GM23338 (cell line): ENCODE results near the gene EBF4. TPM values are rescaled to one million over a fixed set of nuclear protein-coding genes. Genes with fewer than 3 reads are reported as not detected.

Experiments
- ATAC-seq: fragments of 200-7000 bp; cut with Tn5 transposase; 3 replicates; pipeline ENCODE4 v1.9.1; 2020
- DNase-seq: peaks from one replicate; pipeline ENCODE4 v3.0.0-alpha.2; 2015; ENCODE audit warnings: low spot score
- H2AFZ ChIP-seq: fragments of 200-600 bp; sonication (generic); 2 replicates; pipeline ENCODE4 v1.8.0; 2016; ENCODE audit warnings: antibody characterized with exemption, mild to moderate bottlenecking, moderate library complexity
- H3F3A ChIP-seq: fragments of 200-600 bp; sonication (generic); replicated peaks from 2 replicates; pipeline ENCODE4 v1.8.0; 2017; ENCODE audit warnings: antibody characterized with exemption, mixed run types, low read depth
- H3K27ac ChIP-seq: fragments of 200-600 bp; sonication (generic); 2 replicates; pipeline ENCODE4 v1.6.1; 2016; ENCODE audit warnings: low read depth
- H3K27me3 ChIP-seq: fragments of 200-600 bp; sonication (generic); 2 replicates; pipeline ENCODE4 v1.8.0; 2016; ENCODE audit warnings: mild to moderate bottlenecking, mixed run types, moderate library complexity; ENCODE audit not compliant: insufficient read depth
- H3K36me3 ChIP-seq: fragments of 200-600 bp; sonication (generic); 2 replicates; pipeline ENCODE4 v1.8.0; 2016; ENCODE audit warnings: mild to moderate bottlenecking; ENCODE audit not compliant: insufficient read depth
- H3K4me1 ChIP-seq: fragments of 200-600 bp; sonication (generic); 2 replicates; pipeline ENCODE4 v1.8.0; 2016; ENCODE audit warnings: mild to moderate bottlenecking, moderate library complexity; ENCODE audit not compliant: insufficient read depth
- H3K4me2 ChIP-seq: fragments of 200-600 bp; sonication (generic); 2 replicates; pipeline ENCODE4 v1.7.1; 2017; ENCODE audit warnings: mixed run types
- H3K4me3 ChIP-seq: fragments of 200-600 bp; sonication (generic); 2 replicates; pipeline ENCODE4 v1.6.1; 2016; ENCODE audit warnings: mixed run types
- H3K79me2 ChIP-seq: fragments of 200-600 bp; sonication (generic); replicated peaks from 2 replicates; pipeline ENCODE4 v1.8.0; 2017; ENCODE audit warnings: mild to moderate bottlenecking; ENCODE audit not compliant: insufficient read depth
- H3K9me2 ChIP-seq: fragments of 200-600 bp; sonication (generic); 2 replicates; pipeline ENCODE4 v1.8.0; 2017; ENCODE audit not compliant: insufficient read depth
- H4K20me1 ChIP-seq: fragments of 200-600 bp; sonication (generic); replicated peaks from 2 replicates; pipeline ENCODE4 v1.8.0; 2017; ENCODE audit warnings: mild to moderate bottlenecking; ENCODE audit not compliant: insufficient read depth
- H3K27ac Mint-ChIP-seq: 2 replicates; pipeline ENCODE4 v1.8.0; 2020; ENCODE audit warnings: inconsistent platforms, mild to moderate bottlenecking, moderate library complexity, mixed read lengths
- H3K27me3 Mint-ChIP-seq: 3 replicates; pipeline ENCODE4 v1.8.0; 2022; ENCODE audit warnings: low read depth, mild to moderate bottlenecking, moderate library complexity, mixed read lengths, inconsistent platforms; ENCODE audit not compliant: insufficient read depth, poor library complexity
- H3K36me3 Mint-ChIP-seq: 3 replicates; pipeline ENCODE4 v1.8.0; 2021; ENCODE audit warnings: low read depth, mild to moderate bottlenecking, inconsistent platforms, moderate library complexity, mixed read lengths
- H3K4me1 Mint-ChIP-seq: 3 replicates; pipeline ENCODE4 v1.8.0; 2020; ENCODE audit warnings: mild to moderate bottlenecking, inconsistent platforms, mixed read lengths
- H3K4me3 Mint-ChIP-seq: 3 replicates; pipeline ENCODE4 v1.8.0; 2021; ENCODE audit warnings: moderate library complexity, mild to moderate bottlenecking, inconsistent platforms, mixed read lengths
- H3K9me3 Mint-ChIP-seq: 3 replicates; pipeline ENCODE4 v1.8.0; 2020; ENCODE audit warnings: moderate library complexity, mild to moderate bottlenecking, inconsistent platforms, mixed read lengths
- ETS1 ChIP-seq: IDR thresholded peaks from 2 replicates; pipeline ENCODE4 v1.6.1; 2016; ENCODE audit warnings: antibody characterized with exemption
- POLR2AphosphoS5 ChIP-seq: IDR thresholded peaks from 2 replicates; pipeline ENCODE4 v1.6.1; 2016; ENCODE audit warnings: antibody characterized with exemption, low read depth
- ZNF331 ChIP-seq: fragments of 250-450 bp; sonication (Bioruptor Pico); IDR thresholded peaks from 2 replicates; pipeline ENCODE4 v1.5.0; 2020; ENCODE audit warnings: low read depth, mild to moderate bottlenecking, moderate library complexity
- ZNF462 ChIP-seq: fragments of 250-450 bp; sonication (Bioruptor Pico); IDR thresholded peaks from 2 replicates; pipeline ENCODE4 v1.5.0; 2020; ENCODE audit warnings: mild to moderate bottlenecking, moderate library complexity
- polyA plus RNA-seq: library from polyadenylated mRNA; unstranded; fragments of >200 nt; fragmentation: Nextera tagmentation; extraction: Ambion mirVana; gene quantifications from 2 replicates; pipeline ENCODE4 v1.2.1, GENCODE V29; 2016
- total RNA-seq: library from RNA; depleted of rRNA; stranded (reverse); fragments of >200 nt; shearing (Covaris generic); gene quantifications from 2 replicates; pipeline ENCODE4 v1.2.3, GENCODE V29; 2014
- TF ChIP-seq, protein P1 (sequence below), 2 experiments: fragments of 200-600 bp in 1 of 2; sonication (generic) in 1 of 2; conservative IDR thresholded peaks; 2 replicates each; pipeline versions ENCODE4 v1.5.1 to v1.6.1; 2016 to 2017; ENCODE audit warnings: antibody characterized with exemption in 2 of 2, low read depth in 2 of 2, mild to moderate bottlenecking in 2 of 2, moderate library complexity in 1 of 2

The EBF4 gene
- total and polyA plus RNA-seq, 2 experiments from 2014 or later, result 0.66 to 1.6 TPM

DNA sequence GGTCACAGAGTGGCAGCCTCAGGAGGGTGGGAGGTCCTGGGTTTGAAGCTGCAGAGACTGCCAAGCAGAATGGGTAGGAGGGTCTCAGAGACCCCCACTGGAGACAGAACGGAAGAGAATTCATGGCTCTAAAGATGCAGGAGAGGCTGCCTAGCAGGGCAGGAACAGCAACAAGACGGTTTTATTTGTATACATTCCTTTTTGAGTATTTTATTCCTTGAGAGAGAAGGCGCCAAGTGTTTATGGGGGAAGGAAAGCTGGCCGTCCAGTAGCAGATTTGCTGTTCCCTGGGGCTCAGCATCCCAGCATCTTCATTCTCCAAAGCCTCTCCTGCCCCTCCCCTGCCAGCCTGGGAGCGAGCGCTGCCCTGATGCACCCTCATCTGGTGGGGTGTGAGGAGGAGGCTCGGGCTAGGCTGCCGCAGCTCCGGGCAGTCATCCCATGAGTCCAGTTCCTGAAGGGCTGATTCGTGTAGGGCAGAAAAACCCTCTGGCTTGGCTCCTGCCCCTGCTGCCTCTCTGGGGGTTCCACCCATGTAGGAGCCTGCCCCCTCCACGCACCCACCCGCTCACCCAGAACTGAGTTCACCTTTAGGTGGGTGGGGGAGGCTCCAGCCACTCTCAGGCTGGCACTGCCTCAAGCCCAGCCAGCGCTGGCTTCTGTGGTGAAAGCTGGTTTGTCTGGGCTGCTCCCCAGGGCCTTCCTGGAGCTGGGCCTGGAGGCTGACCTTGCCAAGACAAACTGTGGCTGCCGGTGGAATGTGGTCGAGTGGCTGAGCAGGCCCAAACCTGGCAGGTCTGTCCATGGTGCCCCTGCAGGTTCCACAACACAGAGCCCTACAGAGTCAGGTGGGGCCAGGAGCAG is 75.4 kb downstream of the EBF4 start:
- TF ChIP-seq ZNF462 (CRISPR knock-in tag) (no peak), ZNF331 (CRISPR knock-in tag) (no peak), ETS1 (no peak), POLR2AphosphoS5 (no peak)
- TF ChIP-seq, protein P1, sequence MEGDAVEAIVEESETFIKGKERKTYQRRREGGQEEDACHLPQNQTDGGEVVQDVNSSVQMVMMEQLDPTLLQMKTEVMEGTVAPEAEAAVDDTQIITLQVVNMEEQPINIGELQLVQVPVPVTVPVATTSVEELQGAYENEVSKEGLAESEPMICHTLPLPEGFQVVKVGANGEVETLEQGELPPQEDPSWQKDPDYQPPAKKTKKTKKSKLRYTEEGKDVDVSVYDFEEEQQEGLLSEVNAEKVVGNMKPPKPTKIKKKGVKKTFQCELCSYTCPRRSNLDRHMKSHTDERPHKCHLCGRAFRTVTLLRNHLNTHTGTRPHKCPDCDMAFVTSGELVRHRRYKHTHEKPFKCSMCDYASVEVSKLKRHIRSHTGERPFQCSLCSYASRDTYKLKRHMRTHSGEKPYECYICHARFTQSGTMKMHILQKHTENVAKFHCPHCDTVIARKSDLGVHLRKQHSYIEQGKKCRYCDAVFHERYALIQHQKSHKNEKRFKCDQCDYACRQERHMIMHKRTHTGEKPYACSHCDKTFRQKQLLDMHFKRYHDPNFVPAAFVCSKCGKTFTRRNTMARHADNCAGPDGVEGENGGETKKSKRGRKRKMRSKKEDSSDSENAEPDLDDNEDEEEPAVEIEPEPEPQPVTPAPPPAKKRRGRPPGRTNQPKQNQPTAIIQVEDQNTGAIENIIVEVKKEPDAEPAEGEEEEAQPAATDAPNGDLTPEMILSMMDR (conservative IDR thresholded peaks at IDR 0.05; ENCODE audit: low read depth in 2 of 2), result no peak
- no peaks in the 10 kb centered on the region for H3K79me2 ChIP-seq
- ATAC-seq (peak; percentile 39), DNase-seq (no peak)
- no peaks in the 10 kb centered on the region for H3F3A ChIP-seq
- H3K36me3 ChIP-seq, result no peaks in the 10 kb centered on the region
- H4K20me1 ChIP-seq, result no peaks in the 10 kb centered on the region
- no peaks in the 10 kb centered on the region for H3K9me2 ChIP-seq
- Mint-ChIP-seq H3K27ac (no peak overlapping the region), H3K9me3 (no peaks in the 10 kb centered on the region), H3K27me3 (peaks cover 13% of the 10 kb centered on the region), H3K4me3 (no peak overlapping the region), H3K36me3 (no peaks in the 10 kb centered on the region), H3K4me1 (peaks cover 2% of the 10 kb centered on the region; the same call in 1 of the 3 replicates)
- no peak overlapping the region for H3K27ac ChIP-seq
- no peak overlapping the region for H3K4me3 ChIP-seq
- H3K4me1 ChIP-seq, result no peaks in the 10 kb centered on the region; the same call in 1 of the 2 replicates
- no peaks in the 10 kb centered on the region for H3K27me3 ChIP-seq
- H2AFZ ChIP-seq, result no peak overlapping the region
- no peak overlapping the region for H3K4me2 ChIP-seq
